ENCODE data around the gene FBXO7.

The FBXO7 gene

DNA sequence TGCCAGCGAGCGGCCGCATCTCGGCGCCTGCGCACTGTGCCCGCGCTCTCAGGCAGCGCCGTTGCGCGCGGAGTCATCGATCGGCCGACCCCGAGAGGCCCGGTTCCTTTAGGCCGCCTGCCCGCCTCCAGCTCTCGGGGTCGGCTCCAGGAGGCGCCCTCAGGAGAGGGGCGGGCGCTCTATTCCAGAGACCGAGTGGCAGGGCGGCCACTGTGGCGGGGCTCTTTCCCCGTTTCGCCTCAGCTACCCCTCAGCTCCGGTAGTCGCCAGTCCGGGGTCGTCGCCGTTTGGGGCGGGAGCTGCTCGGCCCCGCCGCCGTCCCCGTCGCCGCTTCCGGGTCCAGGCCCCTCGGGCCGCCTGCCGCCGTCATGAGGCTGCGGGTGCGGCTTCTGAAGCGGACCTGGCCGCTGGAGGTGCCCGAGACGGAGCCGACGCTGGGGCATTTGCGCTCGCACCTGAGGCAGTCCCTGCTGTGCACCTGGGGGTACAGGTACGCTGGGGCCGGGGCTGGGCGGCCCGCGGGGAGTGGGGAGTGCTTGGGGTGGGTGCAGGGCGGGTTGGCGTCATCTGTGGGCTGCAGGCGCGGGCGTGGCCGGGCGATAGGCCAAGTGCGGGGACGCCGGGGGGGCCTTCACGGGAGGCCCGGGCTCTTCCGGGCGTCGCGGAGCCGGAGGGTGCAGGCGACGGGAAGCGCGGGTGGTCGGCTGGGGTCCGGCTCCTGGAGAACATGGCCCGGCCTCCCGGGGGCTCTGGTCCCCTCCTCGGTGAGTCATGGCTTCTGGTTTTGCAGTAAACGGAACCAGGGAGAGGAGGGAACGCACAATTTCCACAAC lies at the start of gene FBXO7:
Gene FBXO7, plus strand, starts transcription at position 177 of the 833 bp plus-strand sequence. Its CDS starts 192 bp downstream, at position 369.
- peak within 1 kb of the TSS; percentile 80 for H3K4me3 ChIP-seq

DNA sequence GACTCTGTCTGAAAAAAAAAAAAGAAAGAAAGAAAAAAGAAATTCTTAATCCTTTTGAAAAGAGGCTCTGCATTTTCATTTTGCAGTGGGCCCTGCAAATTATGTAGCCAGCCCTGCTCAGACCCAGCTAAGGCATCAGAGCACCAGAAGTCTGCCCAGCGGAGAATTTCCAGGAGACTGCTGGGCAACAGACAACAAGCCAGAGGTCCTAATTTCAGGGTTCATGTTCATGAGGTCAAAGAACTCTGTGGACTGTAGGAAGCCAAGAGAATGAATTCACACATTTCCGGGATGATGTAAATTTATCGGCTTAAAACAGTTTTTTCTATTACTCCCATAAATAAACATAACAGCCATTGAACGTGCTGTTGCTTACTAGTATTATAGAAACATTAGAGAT lies 47.7 kb upstream of the FBXO7 start:
- no peak for DNase-seq (ENCODE audit: low spot score)
- TF ChIP-seq, protein P1, sequence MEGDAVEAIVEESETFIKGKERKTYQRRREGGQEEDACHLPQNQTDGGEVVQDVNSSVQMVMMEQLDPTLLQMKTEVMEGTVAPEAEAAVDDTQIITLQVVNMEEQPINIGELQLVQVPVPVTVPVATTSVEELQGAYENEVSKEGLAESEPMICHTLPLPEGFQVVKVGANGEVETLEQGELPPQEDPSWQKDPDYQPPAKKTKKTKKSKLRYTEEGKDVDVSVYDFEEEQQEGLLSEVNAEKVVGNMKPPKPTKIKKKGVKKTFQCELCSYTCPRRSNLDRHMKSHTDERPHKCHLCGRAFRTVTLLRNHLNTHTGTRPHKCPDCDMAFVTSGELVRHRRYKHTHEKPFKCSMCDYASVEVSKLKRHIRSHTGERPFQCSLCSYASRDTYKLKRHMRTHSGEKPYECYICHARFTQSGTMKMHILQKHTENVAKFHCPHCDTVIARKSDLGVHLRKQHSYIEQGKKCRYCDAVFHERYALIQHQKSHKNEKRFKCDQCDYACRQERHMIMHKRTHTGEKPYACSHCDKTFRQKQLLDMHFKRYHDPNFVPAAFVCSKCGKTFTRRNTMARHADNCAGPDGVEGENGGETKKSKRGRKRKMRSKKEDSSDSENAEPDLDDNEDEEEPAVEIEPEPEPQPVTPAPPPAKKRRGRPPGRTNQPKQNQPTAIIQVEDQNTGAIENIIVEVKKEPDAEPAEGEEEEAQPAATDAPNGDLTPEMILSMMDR (IDR thresholded peaks at IDR 0.05), result no peak
- Histone ChIP-seq H3K4me3 (no peak overlapping the region), H3K27ac (no peak overlapping the region)

More for the DNA sequence above, at the start of gene FBXO7:
- peak; percentile 94 for DNase-seq (ENCODE audit: low spot score)
- TF ChIP-seq, protein P1 (IDR thresholded peaks at IDR 0.05), result peak; percentile 33
- H3K27ac ChIP-seq, result peak within 1 kb of the TSS; percentile 97 to 98

DNA sequence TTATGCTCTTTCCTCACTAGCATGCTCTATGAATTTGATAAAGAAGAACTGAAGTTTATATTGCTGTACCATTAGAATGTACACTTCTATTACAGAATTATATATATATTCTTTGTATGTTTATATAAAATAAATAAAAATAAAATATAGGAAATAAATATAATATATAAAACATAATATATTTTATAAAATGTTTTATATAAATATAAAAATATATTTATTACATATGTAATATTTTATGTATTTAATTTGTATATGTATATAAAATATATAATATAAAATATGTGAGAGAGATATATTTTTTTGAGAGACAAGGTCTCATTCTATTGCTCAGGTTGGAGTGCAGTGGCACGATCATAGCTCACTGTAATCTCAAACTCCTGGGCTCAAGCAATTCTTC lies 44.3 kb upstream of the FBXO7 start:
- no peak overlapping the region for H3K4me3 ChIP-seq
- TF ChIP-seq, protein P1 (IDR thresholded peaks at IDR 0.05), result no peak
- H3K27ac ChIP-seq, result no peak overlapping the region
- no peak for DNase-seq (ENCODE audit: low spot score)

DNA sequence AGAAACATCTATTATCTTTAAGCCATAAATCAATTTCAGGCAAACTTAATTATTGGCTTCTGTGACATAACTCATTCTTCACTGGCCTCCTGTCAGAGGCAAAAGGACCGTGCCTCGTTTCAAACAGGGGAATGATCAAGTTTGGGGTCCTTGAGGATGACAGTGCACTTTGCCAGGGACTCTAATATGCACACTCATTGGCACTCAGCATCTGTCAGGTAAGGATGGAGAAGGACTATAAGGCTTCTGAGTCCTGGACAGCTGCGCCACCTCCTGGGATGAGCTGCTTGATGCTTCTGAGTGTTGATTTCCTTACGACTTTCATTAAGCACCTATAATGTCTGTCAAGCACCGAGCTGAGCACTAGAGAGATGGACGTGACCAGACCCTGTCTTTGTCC lies 30.5 kb upstream of the FBXO7 start:
- TF ChIP-seq, protein P1 (IDR thresholded peaks at IDR 0.05), result no peak
- no peak for DNase-seq (ENCODE audit: low spot score)
- Histone ChIP-seq H3K27ac (no peak overlapping the region), H3K4me3 (no peak overlapping the region)

DNA sequence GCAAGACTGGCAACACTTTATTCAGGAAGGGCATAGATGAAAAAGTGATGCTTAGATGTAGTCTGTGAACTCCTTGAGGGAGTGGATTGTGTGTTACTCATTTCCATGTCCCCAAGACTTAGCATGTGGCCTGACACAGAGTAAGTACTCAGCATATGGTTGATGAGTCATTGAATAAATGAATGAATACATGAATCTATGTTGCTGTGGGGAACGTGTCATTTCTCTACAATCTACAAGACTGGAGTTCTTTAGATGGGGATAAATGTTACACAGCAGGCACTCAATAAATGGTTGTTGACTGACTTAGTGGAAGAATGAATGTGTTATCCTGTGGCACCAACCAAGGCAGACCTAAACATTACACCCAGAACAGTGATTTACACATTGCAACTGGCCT lies 28.3 kb upstream of the FBXO7 start:
- TF ChIP-seq, protein P1 (IDR thresholded peaks at IDR 0.05), result no peak
- Histone ChIP-seq H3K4me3 (no peak overlapping the region), H3K27ac (no peak overlapping the region)
- no peak for DNase-seq (ENCODE audit: low spot score)

DNA sequence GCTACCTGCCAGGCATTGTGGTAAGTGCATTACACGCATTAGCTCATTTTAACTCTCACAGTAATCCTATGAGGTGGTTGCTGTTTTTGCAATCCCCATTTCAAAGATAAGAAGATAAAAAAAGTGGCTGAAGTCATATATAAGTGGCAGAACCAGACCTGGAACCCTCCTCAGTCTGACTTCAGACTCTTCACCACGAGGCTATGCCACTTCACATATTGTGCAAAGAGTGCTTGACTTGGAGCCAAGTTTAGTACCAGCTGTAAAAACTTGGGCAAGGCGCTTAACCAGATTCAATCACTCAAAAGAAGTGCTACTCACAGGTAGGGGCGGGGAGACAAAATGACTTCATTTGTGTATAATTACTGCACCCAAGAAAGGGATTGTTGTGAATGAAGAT lies 25.6 kb upstream of the FBXO7 start:
- no peak overlapping the region for H3K4me3 ChIP-seq
- no peak for DNase-seq (ENCODE audit: low spot score)
- H3K27ac ChIP-seq, result no peak overlapping the region
- TF ChIP-seq, protein P1 (IDR thresholded peaks at IDR 0.05), result no peak

DNA sequence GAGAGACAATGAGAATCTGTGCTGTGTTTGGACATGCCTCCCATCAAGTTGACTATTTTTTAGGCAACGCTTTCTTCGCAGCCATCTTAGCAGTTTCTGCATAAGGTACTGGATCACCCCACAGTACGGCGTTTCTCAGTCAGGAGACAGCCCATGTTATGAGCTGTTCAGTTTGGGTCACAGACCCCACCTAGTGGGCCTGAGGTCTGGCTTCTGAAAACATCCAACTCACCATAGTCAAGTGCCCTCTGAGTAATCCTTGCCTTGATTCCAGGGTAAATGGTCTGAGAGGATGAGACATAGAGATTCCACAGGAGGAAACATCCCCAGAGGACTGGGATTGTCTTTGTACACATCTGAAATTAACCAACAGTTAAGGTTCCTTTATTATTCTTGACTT lies 17.6 kb upstream of the FBXO7 start:
- DNase-seq (ENCODE audit: low spot score), result no peak
- TF ChIP-seq, protein P1 (IDR thresholded peaks at IDR 0.05), result no peak
- Histone ChIP-seq H3K4me3 (no peak overlapping the region), H3K27ac (no peak overlapping the region)

All from coronary artery (tissue), 2 donors.